ENCODE data around the gene BAIAP2L1. TPM values are rescaled to one million over a fixed set of nuclear protein-coding genes. Genes with fewer than 3 reads are reported as not detected.

The BAIAP2L1 gene
- total and polyA plus RNA-seq, 2 donors (not counting 3 experiments of a cell fraction or from before 2014, with no cell fraction given) = 0.32 to 1.1 TPM

DNA sequence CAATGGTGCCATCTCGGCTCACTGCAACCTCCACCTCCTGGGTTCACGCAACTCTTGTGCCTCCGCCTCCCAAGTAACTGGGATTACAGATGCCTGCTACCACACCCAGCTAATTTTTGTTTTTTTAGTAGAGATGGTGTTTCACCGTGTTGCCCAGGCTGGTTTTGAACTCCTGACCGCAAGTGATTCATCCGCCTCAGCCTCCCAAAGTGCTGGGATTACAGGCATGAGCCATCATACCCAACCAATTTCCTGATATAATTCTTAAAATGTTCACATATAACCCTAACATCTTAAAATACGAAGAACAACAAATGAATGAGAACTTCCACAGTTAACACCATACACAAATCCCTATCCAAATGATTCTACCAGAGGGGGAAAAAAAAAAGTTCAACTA, 31.2 kb downstream of the BAIAP2L1 start:
- ChIA-PET POLR2A (interaction anchor here (0.8 kb wide), 1 partner anchor 9 kb away, joined by 8 read pairs; no protein-coding TSS in a partner anchor), CTCF (interaction anchor here (0.6 to 1.5 kb wide), 6 partner anchors 12 to 262 kb away, joined by 3 to 4 read pairs (median 3); no protein-coding TSS in a partner anchor)
- no peaks in the 10 kb centered on the region for H3K36me3 ChIP-seq (ENCODE audit: control insufficient read depth in 2 of 2, extremely low read depth in 1 of 2, insufficient read depth in 2 of 2, low read length in 2 of 2)
- no peak overlapping the region for H3K27ac ChIP-seq (ENCODE audit: insufficient read depth, low read depth, low read length)
- TF ChIP-seq JUN (IDR thresholded peaks at IDR 0.05; ENCODE audit: borderline replicate concordance, insufficient read depth, insufficient read length, low read depth) (no peak), CTCF (IDR thresholded peaks at IDR 0.05; ENCODE audit: extremely low read depth in 1 of 2, insufficient read depth in 1 of 2, low read depth in 1 of 2, low read length in 2 of 2) (no peak), MYC (IDR thresholded peaks at IDR 0.05; ENCODE audit: low read depth, low read length) (no peak)
- H2AFZ ChIP-seq (ENCODE audit: low read depth, low read length) = no peak overlapping the region
- DNase-seq (ENCODE audit: low read depth, low spot score) (no peak), FAIRE-seq (no peak)
- H3K9me1 ChIP-seq (replicated peaks; ENCODE audit: control insufficient read depth, extremely low read depth, insufficient read depth, low read length) = no peaks in the 10 kb centered on the region
- dilution Hi-C loops (cut with MboI; ENCODE audit: extremely low pct_ligation_motif_present, low sequenced_read_pairs) (no loop called here), intact Hi-C loops (cut with micrococcal nuclease) (loop anchor here (5.0 kb wide), 2 partner anchors 33 to 87 kb away; partner anchors contain the start of genes BAIAP2L1 and BRI3)
- no peaks in the 10 kb centered on the region for H3K9me3 ChIP-seq (replicated peaks; ENCODE audit: control insufficient read depth, insufficient read depth, low read length)
- H3K27me3 ChIP-seq (ENCODE audit: control insufficient read depth in 2 of 2, insufficient read depth in 2 of 2, low read length in 2 of 2) = no peaks in the 10 kb centered on the region
- no peaks in the 10 kb centered on the region for H4K20me1 ChIP-seq (replicated peaks; ENCODE audit: control insufficient read depth, extremely low read depth, insufficient read depth, low read length)
- H3K4me1 ChIP-seq (ENCODE audit: control insufficient read depth, extremely low read depth, insufficient read depth, low read length) = peaks cover 15% of the 10 kb centered on the region
- H3K4me3 ChIP-seq (replicated peaks in 1 of 3; ENCODE audit: insufficient read depth in 1 of 3, low read depth in 1 of 3, low read length in 3 of 3) = no peak overlapping the region
- no peak overlapping the region for H3K9ac ChIP-seq (replicated peaks; ENCODE audit: extremely low read depth, insufficient read depth, low read length)
- H3K4me2 ChIP-seq (ENCODE audit: insufficient read depth, low read length) = peak overlapping the region; percentile 39
- no peaks in the 10 kb centered on the region for H3K79me2 ChIP-seq (ENCODE audit: control insufficient read depth, insufficient read depth, low read length)
- BruUV-seq (replicated peaks) = no TSS peak

DNA sequence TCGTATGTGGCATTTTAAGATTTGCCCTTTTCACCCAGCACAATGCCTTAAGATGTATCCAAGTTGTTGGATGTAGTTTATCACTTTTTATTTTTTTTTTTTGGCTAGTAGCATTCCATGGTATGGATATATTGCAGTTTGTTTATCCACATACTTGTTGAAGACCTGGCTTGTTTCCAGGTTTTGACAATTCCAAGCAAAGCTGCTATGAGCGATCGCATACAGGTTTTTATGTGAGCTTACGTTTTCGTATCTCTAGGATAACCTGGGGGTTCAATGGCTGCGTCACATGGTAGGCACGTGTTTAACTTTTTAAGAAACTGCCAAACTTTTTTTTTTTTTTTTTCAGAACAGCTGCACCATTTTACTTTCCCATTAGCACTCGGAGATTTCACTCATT, 32.2 kb downstream of the BAIAP2L1 start:
- FAIRE-seq (no peak), DNase-seq (ENCODE audit: low read depth, low spot score) (peak; percentile 24)
- H2AFZ ChIP-seq (ENCODE audit: low read depth, low read length) = no peak overlapping the region
- H3K4me3 ChIP-seq (replicated peaks in 1 of 3; ENCODE audit: insufficient read depth in 1 of 3, low read depth in 1 of 3, low read length in 3 of 3) = no peak overlapping the region
- H3K27me3 ChIP-seq (ENCODE audit: control insufficient read depth in 2 of 2, insufficient read depth in 2 of 2, low read length in 2 of 2) = no peaks in the 10 kb centered on the region
- no peak overlapping the region for H3K9ac ChIP-seq (replicated peaks; ENCODE audit: extremely low read depth, insufficient read depth, low read length)
- ChIA-PET POLR2A (no interaction called here), CTCF (interaction anchor here (1.1 kb wide), 1 partner anchor 15 kb away, joined by 3 read pairs; no protein-coding TSS in a partner anchor)
- H3K79me2 ChIP-seq (ENCODE audit: control insufficient read depth, insufficient read depth, low read length) = no peaks in the 10 kb centered on the region
- H3K9me3 ChIP-seq (replicated peaks; ENCODE audit: control insufficient read depth, insufficient read depth, low read length) = no peaks in the 10 kb centered on the region
- no peaks in the 10 kb centered on the region for H3K9me1 ChIP-seq (replicated peaks; ENCODE audit: control insufficient read depth, extremely low read depth, insufficient read depth, low read length)
- H3K27ac ChIP-seq (ENCODE audit: insufficient read depth, low read depth, low read length) = no peak overlapping the region
- dilution Hi-C loops (cut with MboI; ENCODE audit: extremely low pct_ligation_motif_present, low sequenced_read_pairs) (no loop called here), intact Hi-C loops (cut with micrococcal nuclease) (loop anchor here (5.0 kb wide), 2 partner anchors 34 to 86 kb away; partner anchors contain the start of genes BAIAP2L1 and BRI3)
- H3K4me2 ChIP-seq (ENCODE audit: insufficient read depth, low read length) = no peak overlapping the region
- H3K36me3 ChIP-seq (ENCODE audit: control insufficient read depth in 2 of 2, extremely low read depth in 1 of 2, insufficient read depth in 2 of 2, low read length in 2 of 2) = no peaks in the 10 kb centered on the region
- TF ChIP-seq, protein P1, sequence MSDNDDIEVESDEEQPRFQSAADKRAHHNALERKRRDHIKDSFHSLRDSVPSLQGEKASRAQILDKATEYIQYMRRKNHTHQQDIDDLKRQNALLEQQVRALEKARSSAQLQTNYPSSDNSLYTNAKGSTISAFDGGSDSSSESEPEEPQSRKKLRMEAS (IDR thresholded peaks at IDR 0.05; ENCODE audit: insufficient read depth, insufficient read length) = no peak
- TF ChIP-seq CTCF (IDR thresholded peaks at IDR 0.05; ENCODE audit: extremely low read depth in 1 of 2, insufficient read depth in 1 of 2, low read depth in 1 of 2, low read length in 2 of 2) = no peak
- no peak for TF ChIP-seq POLR2AphosphoS5 (IDR thresholded peaks at IDR 0.05; ENCODE audit: insufficient read depth, low read depth, low read length)
- TF ChIP-seq POLR2A (IDR thresholded peaks at IDR 0.05; ENCODE audit: low read depth, low read length) = no peak
- TF ChIP-seq FOS (IDR thresholded peaks at IDR 0.05; ENCODE audit: borderline replicate concordance, insufficient read depth, low read length) = no peak
- no peak for TF ChIP-seq JUN (IDR thresholded peaks at IDR 0.05; ENCODE audit: borderline replicate concordance, insufficient read depth, insufficient read length, low read depth)
- no peak for TF ChIP-seq MYC (IDR thresholded peaks at IDR 0.05; ENCODE audit: low read depth, low read length)
- no peak for TF ChIP-seq GATA2 (IDR thresholded peaks at IDR 0.05; ENCODE audit: insufficient read depth, insufficient read length, low read depth, low read length)
- TF ChIP-seq EZH2 (IDR thresholded peaks at IDR 0.05; ENCODE audit: borderline replicate concordance, low read depth, low read length, severe bottlenecking) = no peak
- H4K20me1 ChIP-seq (replicated peaks; ENCODE audit: control insufficient read depth, extremely low read depth, insufficient read depth, low read length) = no peaks in the 10 kb centered on the region
- peaks cover 15% of the 10 kb centered on the region for H3K4me1 ChIP-seq (ENCODE audit: control insufficient read depth, extremely low read depth, insufficient read depth, low read length)
- BruUV-seq (replicated peaks) = no TSS peak

Measured in endothelial cell of umbilical vein (primary cell).